ENCODE data around the gene ATP2B2.

DNA sequence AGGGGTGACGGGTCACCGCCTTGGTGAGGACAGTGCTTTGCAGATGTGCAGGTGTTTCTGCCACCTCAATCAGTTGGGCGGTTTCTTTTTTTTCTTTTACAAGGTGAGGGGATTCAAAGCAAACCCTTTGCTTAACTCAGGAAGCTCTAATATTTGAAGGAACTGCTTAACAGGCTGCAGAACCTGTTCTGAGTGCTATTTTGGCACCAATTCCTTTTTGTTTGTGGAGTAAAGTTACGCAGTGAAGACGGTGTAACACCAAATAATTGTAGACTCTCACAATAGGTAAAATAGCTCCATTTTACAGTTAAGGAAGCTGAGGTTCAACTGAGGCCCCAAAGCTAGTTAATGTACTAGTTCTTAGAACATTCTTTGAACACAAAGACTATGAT lies 219.3 kb downstream of the ATP2B2 start:
- TF ChIP-seq MAFK (IDR thresholded peaks at IDR 0.05; ENCODE audit: low read depth, low read length) (no peak), CREB1 (IDR thresholded peaks at IDR 0.05) (no peak), SP4 (IDR thresholded peaks at IDR 0.05; ENCODE audit: low read length) (no peak), ZNF274 (IDR thresholded peaks at IDR 0.05; ENCODE audit: borderline replicate concordance, extremely low read depth, low read length) (no peak), ATF2 (IDR thresholded peaks at IDR 0.05; ENCODE audit: low read length) (no peak), SIN3A (conservative IDR thresholded peaks at IDR 0.05 in 1 of 2, IDR thresholded peaks at IDR 0.05 in 1 of 2; ENCODE audit: low read depth in 1 of 2, low read length in 2 of 2) (no peak), CHD2 (IDR thresholded peaks at IDR 0.05; ENCODE audit: low read length) (no peak), RFX5 (IDR thresholded peaks at IDR 0.05; ENCODE audit: borderline replicate concordance, low read depth, low read length) (no peak), SIX5 (IDR thresholded peaks at IDR 0.05; ENCODE audit: low read depth, low read length) (no peak), POLR2A (IDR thresholded peaks at IDR 0.05; ENCODE audit: control extremely low read depth in 1 of 2, low read depth in 2 of 2, low read length in 2 of 2) (no peak)
- TF ChIP-seq, protein P1, sequence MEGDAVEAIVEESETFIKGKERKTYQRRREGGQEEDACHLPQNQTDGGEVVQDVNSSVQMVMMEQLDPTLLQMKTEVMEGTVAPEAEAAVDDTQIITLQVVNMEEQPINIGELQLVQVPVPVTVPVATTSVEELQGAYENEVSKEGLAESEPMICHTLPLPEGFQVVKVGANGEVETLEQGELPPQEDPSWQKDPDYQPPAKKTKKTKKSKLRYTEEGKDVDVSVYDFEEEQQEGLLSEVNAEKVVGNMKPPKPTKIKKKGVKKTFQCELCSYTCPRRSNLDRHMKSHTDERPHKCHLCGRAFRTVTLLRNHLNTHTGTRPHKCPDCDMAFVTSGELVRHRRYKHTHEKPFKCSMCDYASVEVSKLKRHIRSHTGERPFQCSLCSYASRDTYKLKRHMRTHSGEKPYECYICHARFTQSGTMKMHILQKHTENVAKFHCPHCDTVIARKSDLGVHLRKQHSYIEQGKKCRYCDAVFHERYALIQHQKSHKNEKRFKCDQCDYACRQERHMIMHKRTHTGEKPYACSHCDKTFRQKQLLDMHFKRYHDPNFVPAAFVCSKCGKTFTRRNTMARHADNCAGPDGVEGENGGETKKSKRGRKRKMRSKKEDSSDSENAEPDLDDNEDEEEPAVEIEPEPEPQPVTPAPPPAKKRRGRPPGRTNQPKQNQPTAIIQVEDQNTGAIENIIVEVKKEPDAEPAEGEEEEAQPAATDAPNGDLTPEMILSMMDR (IDR thresholded peaks at IDR 0.05; ENCODE audit: control extremely low read depth in 1 of 3, insufficient read depth in 1 of 3, low read depth in 1 of 3, low read length in 3 of 3) = no peak
- TF ChIP-seq, protein P2, sequence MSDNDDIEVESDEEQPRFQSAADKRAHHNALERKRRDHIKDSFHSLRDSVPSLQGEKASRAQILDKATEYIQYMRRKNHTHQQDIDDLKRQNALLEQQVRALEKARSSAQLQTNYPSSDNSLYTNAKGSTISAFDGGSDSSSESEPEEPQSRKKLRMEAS (IDR thresholded peaks at IDR 0.05) = no peak
- TF ChIP-seq, protein P3, sequence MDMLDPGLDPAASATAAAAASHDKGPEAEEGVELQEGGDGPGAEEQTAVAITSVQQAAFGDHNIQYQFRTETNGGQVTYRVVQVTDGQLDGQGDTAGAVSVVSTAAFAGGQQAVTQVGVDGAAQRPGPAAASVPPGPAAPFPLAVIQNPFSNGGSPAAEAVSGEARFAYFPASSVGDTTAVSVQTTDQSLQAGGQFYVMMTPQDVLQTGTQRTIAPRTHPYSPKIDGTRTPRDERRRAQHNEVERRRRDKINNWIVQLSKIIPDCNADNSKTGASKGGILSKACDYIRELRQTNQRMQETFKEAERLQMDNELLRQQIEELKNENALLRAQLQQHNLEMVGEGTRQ (IDR thresholded peaks at IDR 0.05; ENCODE audit: low read length) = no peak

Data from H1 (cell line).